ENCODE results near the gene RIPPLY3.
A peak's percentile ranks its signal among the peaks of the same experiment; 100 is the strongest.
"Not testable (repeated sequence)": the region's sequence is repeated elsewhere in the genome, so short reads cannot be mapped to it uniquely, and the experiment has no call there.

The RIPPLY3 gene

DNA sequence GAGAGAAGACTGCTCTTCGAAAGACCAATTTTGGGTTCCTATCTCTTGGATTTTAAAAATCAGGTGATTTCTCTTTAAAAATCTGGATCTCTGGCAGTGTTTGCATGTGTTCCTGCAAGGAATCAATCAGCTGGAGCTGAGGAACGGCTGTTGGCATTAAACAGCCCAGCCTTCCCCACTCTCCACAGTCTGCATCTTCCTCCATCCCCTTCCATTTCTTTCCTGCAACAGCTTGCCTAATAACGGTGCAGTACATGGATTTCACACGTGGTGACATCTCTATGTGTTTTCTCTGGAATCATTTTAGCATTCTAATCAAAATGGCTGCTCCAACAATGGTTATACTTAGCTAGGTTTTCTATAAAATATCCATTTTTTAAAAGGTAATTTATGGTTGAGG lies 20.0 kb downstream of the RIPPLY3 start:
- DNase-seq = no peak

DNA sequence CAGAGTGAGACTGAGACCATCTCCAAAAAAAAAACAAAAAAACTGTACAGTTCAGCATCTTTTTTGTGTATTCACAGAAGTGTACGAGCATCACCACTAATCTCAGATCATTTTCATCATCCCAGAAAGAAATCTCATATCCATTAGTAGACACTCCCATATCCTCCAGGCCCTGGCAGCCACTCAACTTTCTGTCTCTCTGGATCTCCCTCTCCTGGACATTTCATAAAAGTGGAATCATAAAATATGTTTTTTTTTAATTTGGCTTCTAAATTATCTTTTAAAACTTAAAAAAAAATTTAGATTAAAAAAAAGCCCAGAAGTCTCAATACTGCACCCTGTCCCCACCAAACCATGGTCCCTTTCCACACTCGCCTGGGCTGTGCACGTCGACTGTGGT lies 22.1 kb downstream of the RIPPLY3 start:
- DNase-seq = no peak

DNA sequence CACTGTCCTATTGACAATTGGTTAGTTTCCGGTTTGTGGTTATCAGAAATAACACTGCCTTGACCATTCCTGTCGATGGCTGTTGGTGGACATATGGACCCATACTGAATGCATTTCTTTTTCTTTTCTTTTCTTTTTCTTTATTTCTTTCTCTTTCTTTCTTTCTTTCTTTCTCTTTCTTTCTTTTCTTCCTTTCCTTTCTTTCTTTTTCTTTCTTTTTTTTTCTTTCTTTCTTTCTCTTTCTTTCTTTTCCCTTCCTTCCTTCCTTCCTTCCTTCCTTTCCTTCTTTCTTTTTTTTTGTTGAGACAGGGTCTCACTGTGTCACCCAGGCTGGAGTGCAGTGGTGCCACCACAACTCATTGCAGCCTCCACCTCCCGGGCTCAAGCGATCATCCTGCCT lies 24.4 kb downstream of the RIPPLY3 start:
- no peak for DNase-seq

DNA sequence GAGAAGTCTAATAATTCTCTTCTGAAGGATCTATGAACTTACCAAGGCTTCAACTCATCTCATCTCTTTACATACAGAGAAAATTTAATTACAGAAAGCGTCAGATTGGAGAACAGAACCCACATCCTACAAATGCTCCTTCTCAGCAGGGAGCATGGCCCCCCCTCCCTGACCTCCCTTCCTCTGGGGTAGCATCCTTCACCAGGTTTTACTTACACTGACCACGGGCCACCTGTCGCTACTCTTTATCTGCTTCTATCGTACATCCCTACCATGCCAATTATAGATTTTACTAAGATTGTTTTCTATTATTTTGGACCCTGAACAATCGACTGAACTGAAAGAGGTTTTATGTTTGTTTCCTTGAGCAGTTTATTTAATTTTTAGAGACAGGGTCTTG lies 25.8 kb downstream of the RIPPLY3 start:
- no peak for DNase-seq

DNA sequence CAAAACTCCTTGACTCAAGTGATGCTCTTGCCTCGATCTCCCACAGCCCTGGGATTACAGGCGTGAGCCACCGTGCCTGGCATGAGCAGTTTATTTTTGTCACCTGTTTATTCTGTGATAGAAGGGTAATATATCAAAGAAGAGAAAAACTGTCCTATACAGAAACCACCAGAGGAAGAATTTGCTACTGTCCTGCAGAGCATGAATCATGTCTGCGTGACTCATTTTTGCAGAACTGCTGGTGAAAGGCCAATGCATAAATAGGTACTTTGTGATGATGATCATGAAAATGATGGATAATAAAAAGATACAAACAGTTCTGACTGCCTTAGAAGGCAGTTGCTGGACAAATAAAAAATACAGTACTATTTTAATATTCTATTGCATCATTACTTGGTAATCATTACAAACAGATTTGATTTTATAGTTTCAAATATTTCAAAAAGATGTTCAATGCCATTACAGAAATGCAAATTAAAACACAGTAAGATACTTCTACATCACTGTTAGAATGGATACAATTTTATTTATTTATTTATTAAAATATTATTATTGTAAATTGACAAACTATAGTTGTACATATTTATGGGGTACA lies 26.5 kb downstream of the RIPPLY3 start:
- DNase-seq = no peak

DNA sequence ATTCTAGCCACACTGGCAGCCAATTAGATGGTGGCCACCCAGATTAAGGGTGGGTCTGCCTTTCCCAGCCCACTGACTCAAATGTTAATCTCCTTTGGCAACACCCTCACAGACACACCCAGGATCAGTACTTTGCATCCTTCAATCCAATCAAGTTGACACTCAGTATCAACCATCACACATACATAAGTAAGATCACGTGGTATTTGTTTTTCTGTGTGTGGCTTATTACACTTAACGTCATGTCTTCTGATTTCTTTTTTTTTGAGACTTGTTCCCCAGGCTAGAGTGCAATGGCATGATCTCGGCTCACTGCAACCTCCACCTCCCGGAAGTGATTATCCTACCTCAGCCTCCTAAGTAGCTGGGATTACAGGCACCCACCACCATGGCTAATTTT lies 27.9 kb downstream of the RIPPLY3 start:
- not testable (repeated sequence) for DNase-seq

DNA sequence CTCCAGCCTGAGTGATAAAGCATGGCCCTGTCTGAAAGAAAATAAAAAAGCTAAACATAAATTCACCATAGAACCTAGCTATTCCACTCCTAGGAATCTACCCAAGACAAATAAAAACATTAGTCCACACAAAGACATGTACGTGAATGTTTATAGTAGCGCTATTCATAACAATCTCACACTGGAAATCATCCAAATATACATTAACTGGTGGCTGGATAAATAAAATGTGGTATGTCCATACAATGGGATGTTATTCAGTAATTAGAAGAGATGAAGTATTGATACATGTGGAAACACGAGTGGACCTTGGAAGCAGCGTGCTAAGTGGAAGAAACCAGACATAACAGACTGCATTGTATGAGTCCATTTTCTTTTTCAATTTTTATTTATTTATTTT lies 29.7 kb downstream of the RIPPLY3 start:
- no peak for DNase-seq

DNA sequence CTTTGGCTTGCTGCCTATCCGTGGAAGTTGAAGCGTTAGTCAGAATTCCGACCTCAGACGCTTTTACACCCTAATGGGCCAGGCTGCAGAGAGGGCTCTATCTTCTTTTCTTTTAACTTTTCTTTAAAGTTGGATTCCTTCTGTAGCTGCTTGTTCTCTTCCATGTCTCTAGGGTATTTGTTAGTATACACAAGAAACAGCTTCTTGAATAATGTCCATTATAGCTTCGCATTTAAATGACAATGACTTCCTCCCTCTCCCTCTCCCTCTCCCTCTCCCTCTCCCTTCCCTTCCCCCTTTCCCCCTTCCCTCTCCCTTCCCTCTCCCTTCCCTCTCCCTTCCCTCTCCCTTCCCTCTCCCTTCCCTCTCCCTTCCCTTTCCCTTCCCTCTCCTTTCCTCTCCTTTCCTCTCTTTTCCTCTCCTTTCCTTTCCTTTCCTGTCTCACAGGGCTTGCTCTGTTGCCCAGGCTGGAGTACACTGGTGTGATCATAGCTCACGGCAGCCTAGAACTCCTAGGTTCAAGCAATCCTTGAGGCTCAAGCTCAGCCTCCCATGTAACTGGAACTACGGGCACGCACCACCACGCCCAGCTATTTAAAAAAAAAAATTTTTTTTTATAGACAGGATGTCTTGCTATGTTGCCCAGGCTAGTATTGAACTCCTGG lies 33.0 kb downstream of the RIPPLY3 start:
- no peak for DNase-seq

DNA sequence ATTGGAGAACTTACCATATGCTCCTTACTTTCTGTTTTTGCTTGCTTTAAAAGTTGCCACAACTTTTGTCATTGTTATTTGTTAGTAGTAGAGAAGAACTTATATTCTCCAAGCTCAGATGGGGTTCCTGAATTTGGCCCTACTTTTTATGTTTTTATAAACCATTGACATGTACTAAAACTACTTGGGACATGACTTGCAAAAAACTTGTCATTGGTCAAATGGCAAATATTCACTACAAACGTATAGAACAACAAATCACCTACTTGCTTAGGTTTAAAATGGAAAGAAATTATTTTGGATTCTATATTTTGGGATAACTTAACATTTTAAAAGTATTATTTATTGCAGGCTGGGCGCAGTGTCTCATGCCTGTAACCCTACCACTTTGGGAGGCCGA lies 33.7 kb downstream of the RIPPLY3 start:
- no peak for DNase-seq

DNA sequence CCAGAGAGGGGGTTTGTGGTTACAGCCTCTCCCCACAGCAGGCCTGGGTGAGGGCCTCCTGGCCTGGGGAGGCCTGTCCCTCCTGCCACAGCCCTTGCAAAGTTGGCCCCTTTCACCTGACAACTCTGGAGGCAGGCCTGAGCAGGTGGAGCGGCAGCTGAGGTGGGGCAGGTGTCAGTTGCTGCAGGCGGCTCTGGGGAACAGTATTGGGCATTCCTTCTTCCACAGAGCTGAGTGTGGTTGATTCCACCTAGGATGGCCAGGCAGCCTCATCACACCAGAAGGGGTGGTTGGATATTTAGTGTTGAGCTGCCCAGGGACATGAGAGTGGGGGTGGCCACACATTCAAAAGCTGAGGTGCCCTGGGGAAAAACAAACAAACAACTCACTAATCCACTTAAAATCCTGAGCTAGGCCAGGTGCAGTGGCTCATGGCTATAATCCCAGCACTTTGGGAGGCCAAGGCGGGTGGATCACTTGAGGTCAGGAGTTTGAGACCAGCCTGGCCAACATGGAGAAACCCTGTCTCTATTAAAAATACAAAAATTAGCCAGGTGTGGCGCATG lies 35.3 kb downstream of the RIPPLY3 start:
- DNase-seq = no peak

DNA sequence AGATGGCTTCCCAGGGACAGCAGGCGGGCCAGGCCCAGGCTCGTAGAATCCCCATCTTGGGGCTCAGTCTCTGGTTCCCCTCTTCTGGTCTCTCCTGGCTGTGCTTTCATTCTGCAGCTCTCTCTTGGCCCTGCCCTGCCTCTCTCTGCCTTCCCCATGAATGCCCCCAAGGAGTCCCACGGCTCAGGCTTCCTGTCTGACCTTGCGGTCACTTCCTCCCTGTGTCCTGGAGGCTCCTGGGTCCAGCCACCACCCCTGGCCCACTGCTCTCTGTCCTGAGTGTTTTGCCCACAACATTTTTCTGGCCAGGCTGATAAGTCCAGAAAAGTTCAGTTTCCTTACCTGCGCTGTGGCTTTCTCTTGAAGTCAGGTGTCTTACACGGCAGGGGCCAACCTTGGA lies 37.3 kb downstream of the RIPPLY3 start:
- no peak for DNase-seq

DNA sequence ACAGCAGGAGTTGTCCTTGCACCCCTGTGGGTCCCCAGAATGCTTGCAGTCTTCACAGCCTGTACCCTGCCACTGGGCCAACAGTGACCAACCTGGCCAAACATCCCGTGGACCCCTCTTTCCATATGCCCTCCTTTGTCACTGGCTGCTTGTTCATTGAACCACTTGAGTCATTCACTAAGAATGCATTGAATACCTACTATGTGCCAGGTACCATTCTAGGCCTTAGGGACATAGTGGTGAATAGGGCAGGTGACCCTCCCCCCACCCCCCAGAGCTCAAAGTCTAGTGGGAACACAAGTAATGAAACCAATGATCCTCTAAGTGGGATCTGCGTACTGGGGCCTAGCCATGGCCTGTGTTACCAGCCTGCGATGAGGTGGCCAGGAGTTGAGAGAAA lies 38.1 kb downstream of the RIPPLY3 start:
- DNase-seq = no peak

DNA sequence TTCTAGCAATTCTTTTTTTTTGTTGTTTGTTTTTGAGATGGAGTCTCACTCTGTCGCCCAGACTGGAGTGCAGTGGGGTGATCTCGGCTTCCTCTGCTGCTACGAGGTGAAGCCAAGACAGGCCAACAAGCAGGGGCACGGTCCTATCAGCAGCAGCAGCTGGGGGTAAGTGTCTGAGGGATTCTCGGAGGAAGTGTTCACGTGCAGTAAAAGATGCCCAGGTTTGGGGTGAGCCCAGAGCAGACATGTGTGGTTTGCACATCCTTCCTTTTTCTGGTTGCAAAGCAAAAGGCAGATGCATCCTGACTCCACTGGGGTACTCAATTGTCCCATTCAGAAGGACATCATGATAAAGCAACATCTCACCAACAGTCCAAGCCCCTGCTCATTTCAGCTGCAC lies 38.6 kb downstream of the RIPPLY3 start:
- no peak for DNase-seq

DNA sequence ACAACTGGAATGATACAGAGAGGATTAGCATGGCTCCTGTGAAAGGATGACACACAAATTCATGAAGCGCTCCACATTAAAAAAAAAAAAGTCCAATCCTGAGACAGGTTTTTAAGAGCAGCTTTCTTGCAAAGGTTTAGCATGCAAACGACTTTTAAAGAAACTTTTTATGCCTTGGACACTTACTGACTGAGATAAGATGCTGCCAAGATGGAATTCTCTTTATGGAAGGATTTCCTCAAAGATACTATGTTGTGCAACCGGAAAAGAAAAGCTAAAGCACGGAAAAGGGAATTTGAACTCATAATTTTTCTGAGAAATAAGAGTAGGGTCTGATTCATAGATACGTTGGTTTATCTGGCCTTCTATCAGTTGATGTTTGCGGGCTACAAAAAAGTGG lies 39.1 kb downstream of the RIPPLY3 start:
- no peak for DNase-seq

DNA sequence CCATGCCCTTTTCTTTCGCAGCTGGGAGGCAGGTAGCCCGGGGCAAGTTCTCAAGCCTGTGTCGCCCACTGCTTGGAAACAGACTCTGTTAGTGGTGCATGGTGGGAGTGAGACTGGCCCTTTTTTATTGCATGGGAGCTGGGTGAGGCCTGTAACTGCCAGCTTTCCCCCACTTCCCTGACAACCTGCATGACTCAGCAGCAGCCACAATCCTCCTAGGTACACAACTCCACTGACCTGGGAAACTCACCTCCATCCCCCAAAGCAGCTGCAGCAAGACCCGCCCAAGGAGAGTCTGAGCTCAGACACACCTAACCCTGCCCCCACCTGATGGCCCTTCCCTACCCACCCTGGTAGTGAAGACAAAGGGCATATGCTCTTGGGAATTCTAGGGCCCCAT lies 40.6 kb downstream of the RIPPLY3 start:
- no peak for DNase-seq

DNA sequence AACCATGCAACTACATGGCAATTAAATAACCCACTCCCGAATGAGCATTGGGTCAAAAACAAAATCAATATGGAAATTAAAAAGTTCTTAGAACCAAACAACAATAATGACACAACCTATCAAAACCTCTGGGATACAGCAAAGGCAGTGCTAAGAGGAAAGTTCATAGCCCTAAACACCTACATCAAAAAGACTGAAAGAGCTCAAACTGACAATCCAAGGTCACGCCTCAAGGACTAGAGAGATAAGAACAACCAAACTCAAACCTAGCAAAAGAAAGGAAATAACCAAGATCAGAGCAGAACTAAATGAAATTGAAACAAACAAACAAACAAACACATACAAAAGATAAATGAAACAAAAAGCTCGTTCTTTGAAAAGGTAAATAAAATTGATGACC lies 43.2 kb downstream of the RIPPLY3 start:
- DNase-seq = not testable (repeated sequence)

DNA sequence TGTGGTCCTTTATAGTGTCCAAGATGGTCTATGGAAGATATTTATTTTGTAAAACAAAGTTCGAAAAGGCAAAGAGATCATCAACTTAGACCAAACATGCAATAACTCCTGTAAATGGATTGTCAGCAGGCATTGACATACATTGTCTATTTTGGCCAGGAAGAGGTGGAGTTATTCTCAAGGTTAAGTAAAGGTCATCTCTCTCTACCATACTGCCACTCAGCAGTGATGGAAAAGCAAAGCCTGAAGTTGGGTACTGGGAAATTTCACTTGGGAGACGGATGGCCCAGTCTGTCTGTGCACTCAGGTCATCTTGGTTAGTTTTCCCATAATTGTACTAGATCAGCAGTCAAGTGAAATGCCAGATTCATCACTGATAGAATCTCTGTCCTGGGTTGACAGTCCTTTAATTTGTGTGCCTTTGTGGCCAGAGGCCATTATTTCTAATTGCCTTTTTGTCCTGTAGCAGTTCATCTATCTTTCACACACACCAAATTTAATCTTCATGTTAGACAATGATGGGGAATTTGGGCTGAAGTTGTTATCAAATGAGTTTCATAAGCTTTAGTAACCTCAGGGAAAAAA lies 48.9 kb downstream of the RIPPLY3 start:
- DNase-seq = no peak

DNA sequence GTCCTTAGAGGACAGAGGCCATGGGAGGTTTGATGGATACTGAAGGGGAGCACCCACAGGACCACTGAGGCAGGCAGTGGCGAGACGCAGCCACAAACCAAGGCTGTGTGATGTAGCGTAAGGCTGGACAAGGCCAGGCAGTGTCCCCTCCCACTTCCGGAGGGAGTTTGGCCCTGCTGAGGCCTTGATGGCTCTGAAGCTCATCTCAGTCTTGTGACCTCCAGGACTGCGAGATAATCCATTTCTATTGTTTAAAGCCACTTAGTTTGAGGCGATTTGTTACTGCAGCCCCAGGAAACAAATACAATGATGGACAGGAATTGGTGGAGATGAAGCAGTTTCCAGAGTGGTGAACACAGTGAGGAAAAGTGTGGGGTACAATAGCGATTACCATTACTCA lies 51.1 kb downstream of the RIPPLY3 start:
- DNase-seq = no peak

DNA sequence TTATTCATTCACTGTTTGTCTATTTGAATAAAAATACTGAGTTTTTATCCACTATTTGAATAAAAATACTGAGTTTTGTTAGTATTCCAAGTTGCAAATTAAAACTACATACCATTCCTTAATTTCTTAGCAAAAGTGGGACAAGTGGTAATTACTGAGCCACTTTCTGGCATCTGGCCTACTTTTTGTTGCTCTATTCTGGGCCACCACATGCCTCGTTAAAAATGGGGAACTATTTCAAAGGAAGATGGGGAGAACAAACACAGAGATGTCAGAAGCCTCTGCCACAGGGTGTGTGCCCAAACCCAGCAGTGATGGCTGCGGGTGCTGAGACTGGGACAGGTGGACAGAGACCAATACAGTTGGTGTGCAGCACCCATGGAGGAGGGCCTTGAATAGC lies 51.8 kb downstream of the RIPPLY3 start:
- no peak for DNase-seq

DNA sequence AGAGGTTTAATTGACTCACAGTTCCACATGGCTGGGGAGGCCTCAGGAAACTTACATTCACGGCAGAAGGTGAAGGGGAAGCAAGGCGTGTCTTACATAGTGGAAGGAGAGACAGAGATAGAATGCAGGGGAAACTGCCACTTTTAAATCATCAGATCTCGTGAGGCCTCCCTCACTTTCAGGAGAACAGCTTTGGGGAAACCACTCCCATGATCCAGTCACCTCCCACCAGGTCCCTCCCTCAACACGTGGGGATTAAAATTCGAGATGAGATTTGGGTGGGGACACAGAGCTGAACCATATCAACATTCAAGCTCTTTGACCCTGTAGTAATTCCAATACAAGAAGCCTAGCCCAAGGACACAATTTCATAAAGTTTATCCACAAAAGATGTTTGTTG lies 52.7 kb downstream of the RIPPLY3 start:
- no peak for DNase-seq

DNA sequence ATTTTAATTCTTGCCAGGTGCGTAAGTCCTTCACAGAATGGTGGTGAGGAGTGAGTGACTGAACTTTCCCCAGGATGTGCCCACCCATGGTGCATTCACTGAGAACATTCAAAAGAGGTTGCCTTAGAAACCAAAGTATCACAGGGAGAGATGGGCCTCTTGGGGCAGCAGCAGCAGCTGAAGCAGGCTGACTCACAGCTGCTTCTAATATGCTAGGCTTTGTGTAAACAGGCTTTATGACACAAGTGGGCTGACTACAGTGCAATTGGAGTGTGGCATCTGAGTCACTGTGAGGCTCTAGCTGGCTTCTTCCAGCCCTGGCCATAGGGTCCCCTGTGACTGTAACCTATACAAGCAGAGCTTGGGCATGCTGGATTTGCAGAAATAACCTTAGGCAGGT lies 53.8 kb downstream of the RIPPLY3 start:
- DNase-seq = peak; percentile 86

DNA sequence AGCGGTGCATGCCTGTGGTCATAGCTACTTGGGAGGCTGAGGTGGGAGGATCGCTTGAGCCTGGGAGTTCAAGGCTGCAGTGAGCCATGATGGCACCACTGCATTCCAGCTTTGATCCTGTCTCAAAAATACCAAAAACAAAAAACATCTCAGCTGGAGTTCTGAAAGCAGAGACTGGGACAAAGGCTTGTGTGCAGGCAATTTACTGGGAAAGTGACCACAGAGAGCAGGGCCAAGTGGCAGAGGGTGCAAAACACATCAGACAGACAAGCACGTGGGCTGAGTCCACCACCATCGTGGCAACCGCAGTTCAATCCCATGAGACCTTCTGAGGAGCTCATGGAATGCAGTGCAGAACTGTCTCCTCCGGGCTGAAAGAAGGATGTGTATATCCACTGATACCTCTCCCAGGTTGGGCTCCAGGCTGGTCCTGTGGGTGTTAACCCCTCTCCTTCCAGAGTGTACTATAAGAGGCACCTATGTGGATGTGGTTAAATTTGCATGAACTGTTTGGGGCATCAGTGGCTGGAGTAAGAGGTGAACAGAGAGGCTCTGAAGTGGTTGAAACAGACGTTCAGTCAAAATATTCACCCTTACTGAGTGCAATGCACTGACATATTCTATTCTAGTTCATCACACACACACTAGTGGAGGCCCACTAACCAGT lies 55.6 kb downstream of the RIPPLY3 start:
- DNase-seq = no peak

DNA sequence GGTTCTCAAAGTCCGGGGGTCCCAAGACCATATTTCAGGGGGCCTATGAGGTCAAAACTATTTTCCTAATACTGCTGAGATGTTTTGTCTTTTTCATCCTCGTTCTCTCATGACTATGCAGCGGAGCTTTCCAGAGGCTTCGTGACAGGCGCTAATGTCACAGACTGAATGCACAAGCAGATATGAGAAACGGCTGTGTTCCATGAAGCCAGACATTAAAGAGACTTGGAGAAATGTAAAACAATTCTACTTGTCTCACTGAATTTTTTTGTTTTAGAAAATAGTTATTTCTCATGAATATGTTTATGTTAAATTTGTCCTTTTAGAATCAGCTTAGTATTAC lies 56.1 kb downstream of the RIPPLY3 start:
- DNase-seq = no peak

DNA sequence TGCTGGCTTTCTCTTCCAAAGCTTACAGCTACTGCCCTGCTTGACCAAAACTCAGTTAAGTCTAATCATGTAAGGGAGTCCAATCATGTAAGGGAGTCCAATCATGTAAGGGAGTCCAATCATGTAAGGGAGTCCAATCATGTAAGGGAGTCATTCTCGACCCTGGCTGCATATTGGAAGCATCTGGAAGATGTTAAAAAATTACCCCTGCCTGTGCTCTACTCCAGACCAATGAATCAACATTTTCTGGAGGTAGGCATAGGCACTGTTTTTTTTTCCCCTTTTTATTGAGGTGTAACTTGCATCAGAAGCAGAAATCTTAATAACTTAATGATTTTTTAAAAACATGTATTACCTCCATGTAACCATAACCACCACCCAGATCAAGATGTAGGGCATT lies 56.9 kb downstream of the RIPPLY3 start:
- DNase-seq = no peak

Measured in NCI-H2029 treated with DMSO at 0.1 percent for 48 hours (cell line).